CD14-positive monocyte (primary cell): ENCODE results near the gene COL15A1. TPM values are rescaled to one million over a fixed set of nuclear protein-coding genes. Genes with fewer than 3 reads are reported as not detected.

ENCODE experiments used
- DNase-seq, 3 donors: peaks; one replicate each; pipeline ENCODE4 v3.0.0-alpha.2; 2011 to 2022
- H2AFZ ChIP-seq: 2 replicates; pipeline ENCODE4 v1.6.0; 2012; ENCODE audit warnings: mild to moderate bottlenecking, low read depth, low read length, inconsistent platforms; ENCODE audit not compliant: insufficient read depth, poor library complexity, severe bottlenecking
- H3K27ac ChIP-seq, 2 donors: 1 replicate in 1 of 2; 2 replicates in 1 of 2; pipeline ENCODE4 v1.5.1; 2012 to 2013; ENCODE audit warnings: low read length in 2 of 2, control low read depth in 1 of 2, inconsistent platforms in 1 of 2, low read depth in 1 of 2, mild to moderate bottlenecking in 1 of 2
- H3K27me3 ChIP-seq, 2 donors: one replicate each; pipeline versions ENCODE4 v1.6.0 to v1.6.1; 2011 to 2013; ENCODE audit warnings: low read length in 2 of 2; ENCODE audit not compliant: control insufficient read depth in 2 of 2, insufficient read depth in 2 of 2
- H3K36me3 ChIP-seq, 2 donors: replicated peaks in 1 of 2; 1 replicate in 1 of 2; 2 replicates in 1 of 2; pipeline versions ENCODE4 v1.5.1 to v1.6.1; 2012 to 2013; ENCODE audit warnings: low read length in 2 of 2, control low read depth in 1 of 2, inconsistent platforms in 1 of 2, mild to moderate bottlenecking in 1 of 2; ENCODE audit not compliant: insufficient read depth in 2 of 2, control insufficient read depth in 1 of 2
- H3K4me1 ChIP-seq, 2 donors: 1 replicate in 1 of 2; 2 replicates in 1 of 2; pipeline versions ENCODE4 v1.5.1 to v1.6.1; 2012 to 2013; ENCODE audit warnings: low read length in 2 of 2, control low read depth in 1 of 2, inconsistent platforms in 1 of 2, mild to moderate bottlenecking in 1 of 2, moderate library complexity in 1 of 2; ENCODE audit not compliant: insufficient read depth in 2 of 2, control insufficient read depth in 1 of 2
- H3K4me2 ChIP-seq: replicated peaks from 2 replicates; pipeline ENCODE3; 2012; ENCODE audit warnings: low read length, moderate library complexity, mild to moderate bottlenecking; ENCODE audit not compliant: poor library complexity, severe bottlenecking; ENCODE audit errors: extremely low read depth
- H3K4me3 ChIP-seq, 3 experiments: fragments of 200-600 bp in 1 of 3; sonication (generic) in 1 of 3; replicated peaks in 1 of 3; 1 replicate in 2 of 3; 2 replicates in 1 of 3; pipeline ENCODE4 v1.5.1; 2011 to 2013; ENCODE audit warnings: low read length in 3 of 3, mild to moderate bottlenecking in 3 of 3, control low read depth in 2 of 3, low read depth in 2 of 3, inconsistent platforms in 1 of 3, moderate library complexity in 1 of 3
- H3K79me2 ChIP-seq: 2 replicates; pipeline ENCODE4 v1.6.0; 2012; ENCODE audit warnings: mild to moderate bottlenecking, control low read depth, inconsistent platforms, low read length, moderate library complexity; ENCODE audit not compliant: insufficient read depth
- H3K9ac ChIP-seq: 2 replicates; pipeline ENCODE4 v1.6.0; 2017; ENCODE audit warnings: low read length, mild to moderate bottlenecking; ENCODE audit not compliant: insufficient read depth, poor library complexity, severe bottlenecking
- H3K9me3 ChIP-seq, 2 donors: replicated peaks in 1 of 2; 1 replicate in 1 of 2; 2 replicates in 1 of 2; pipeline versions ENCODE4 v1.5.1 to v1.6.1; 2012 to 2013; ENCODE audit warnings: low read length in 2 of 2, control low read depth in 1 of 2; ENCODE audit not compliant: control insufficient read depth in 1 of 2, insufficient read depth in 1 of 2
- H4K20me1 ChIP-seq: 2 replicates; pipeline ENCODE4 v1.6.0; 2012; ENCODE audit warnings: mild to moderate bottlenecking, low read length, control low read depth, moderate library complexity; ENCODE audit not compliant: insufficient read depth
- H3K27ac Mint-ChIP-seq, 7 donors: one replicate each; pipeline ENCODE4 v1.8.0; 2020; ENCODE audit warnings: mild to moderate bottlenecking in 7 of 7, mixed read lengths in 7 of 7, moderate library complexity in 6 of 7, inconsistent platforms in 2 of 7
- H3K27me3 Mint-ChIP-seq, 3 donors: one replicate each; pipeline ENCODE4 v1.8.0; 2021 to 2022; ENCODE audit warnings: low read depth in 3 of 3, mild to moderate bottlenecking in 3 of 3, mixed read lengths in 3 of 3, moderate library complexity in 3 of 3, inconsistent platforms in 1 of 3
- H3K36me3 Mint-ChIP-seq, 2 donors: one replicate each; pipeline ENCODE4 v1.8.0; 2020; ENCODE audit warnings: mixed read lengths in 2 of 2, inconsistent platforms in 1 of 2, mild to moderate bottlenecking in 1 of 2
- H3K4me1 Mint-ChIP-seq: one replicate; pipeline ENCODE4 v1.8.0; 2020; ENCODE audit warnings: mild to moderate bottlenecking, mixed read lengths
- H3K4me3 Mint-ChIP-seq, 2 donors: one replicate each; pipeline ENCODE4 v1.8.0; 2020; ENCODE audit warnings: mild to moderate bottlenecking in 2 of 2, mixed read lengths in 2 of 2, moderate library complexity in 1 of 2
- H3K9me3 Mint-ChIP-seq, 7 donors: one replicate each; pipeline ENCODE4 v1.8.0; 2020 to 2022; ENCODE audit warnings: mixed read lengths in 7 of 7, mild to moderate bottlenecking in 6 of 7, moderate library complexity in 6 of 7, inconsistent platforms in 2 of 7
- CTCF ChIP-seq: fragments of 200-600 bp; IDR thresholded peaks from one replicate; pipeline ENCODE4 v1.8.0; 2022; ENCODE audit warnings: antibody characterized with exemption, mild to moderate bottlenecking
- WGBS: methylation state at CpG from one replicate; pipeline ENCODE4 v1.1.5; 2013; ENCODE audit warnings: missing lambda C conversion rate; ENCODE audit not compliant: insufficient coverage; 5-methylcytosine and 5-hydroxymethylcytosine counted together
- intact Hi-C, 2 donors: fragments of 100-400 bp; cut with micrococcal nuclease; formaldehyde crosslinking; loops; one replicate each; pipeline versions ENCODE4 v1.15.0 to v1.15.1; 2023
- polyA plus RNA-seq, 3 donors: library from polyadenylated mRNA; depleted of rRNA in 1 of 3; unstranded in 2 of 3; stranded (reverse) in 1 of 3; fragments of 300-500 nt in 2 of 3; fragments of >200 nt in 1 of 3; fragmentation: Illumina TruSeq in 2 of 3; gene quantifications; 1 replicate in 2 of 3; 2 replicates in 1 of 3; pipeline ENCODE4 v1.2.3, GENCODE V29; 2012 to 2021

The COL15A1 gene
- polyA plus RNA-seq, 3 donors, result 0.03 to 0.14 (median 0.11) TPM

GRCh38 chr9:98966676-98967075 lies 23.0 kb downstream of the COL15A1 start:
- Mint-ChIP-seq H3K4me1 (no peaks in the 10 kb centered on the region), H3K9me3 (peaks cover 0 to 2% (median 0%) of the 10 kb centered on the region in 7 donors), H3K27ac (peak overlapping the region in 1 of 7 donors; percentile 25), H3K27me3 (peaks cover 0 to 3% (median 2%) of the 10 kb centered on the region in 3 donors), H3K4me3 (no peak overlapping the region), H3K36me3 (no peaks in the 10 kb centered on the region)
- H2AFZ ChIP-seq, result no peak overlapping the region
- H3K4me3 ChIP-seq, result no peak overlapping the region
- no peaks in the 10 kb centered on the region for H3K36me3 ChIP-seq
- intact Hi-C loops, result no loop called here
- no peaks in the 10 kb centered on the region for H3K9me3 ChIP-seq
- no CpG with 5 or more reads among the region's 4 CpGs for WGBS
- TF ChIP-seq CTCF, result no peak
- H4K20me1 ChIP-seq, result no peaks in the 10 kb centered on the region
- no peak overlapping the region for H3K4me2 ChIP-seq
- H3K27me3 ChIP-seq, result no peaks in the 10 kb centered on the region
- H3K9ac ChIP-seq, result no peak overlapping the region
- no peak for DNase-seq
- H3K79me2 ChIP-seq, result no peaks in the 10 kb centered on the region
- no peaks in the 10 kb centered on the region for H3K4me1 ChIP-seq
- no peak overlapping the region for H3K27ac ChIP-seq

- peaks cover 0 to 2% (median 0%) of the 10 kb centered on the region in 7 donors for H3K9me3 Mint-ChIP-seq
- H3K36me3 ChIP-seq, result no peaks in the 10 kb centered on the region
- no peak overlapping the region for H2AFZ ChIP-seq
- H3K4me1 ChIP-seq, result no peaks in the 10 kb centered on the region
- no peak overlapping the region for H3K27ac ChIP-seq
- no peak for DNase-seq
- intact Hi-C loops, result no loop called here
- 95% methylated on average over 3 of the region's 4 CpGs for WGBS
- TF ChIP-seq CTCF, result no peak
- no peak overlapping the region for H3K27ac Mint-ChIP-seq
- H3K4me1 Mint-ChIP-seq, result no peaks in the 10 kb centered on the region
- no peak overlapping the region for H3K4me2 ChIP-seq
- H3K9ac ChIP-seq, result no peak overlapping the region
- no peak overlapping the region for H3K4me3 ChIP-seq
- H3K27me3 ChIP-seq, result no peaks in the 10 kb centered on the region
- H3K36me3 Mint-ChIP-seq, result no peaks in the 10 kb centered on the region
- H3K4me3 Mint-ChIP-seq, result no peak overlapping the region
- H3K79me2 ChIP-seq, result no peaks in the 10 kb centered on the region
- H3K9me3 ChIP-seq, result no peaks in the 10 kb centered on the region
- H4K20me1 ChIP-seq, result no peaks in the 10 kb centered on the region
- peaks cover 0 to 7% (median 2%) of the 10 kb centered on the region in 3 donors for H3K27me3 Mint-ChIP-seq
These were observed 23.6 kb downstream of the COL15A1 start for GRCh38 chr9:98967257-98967656.
